ENCODE data around the gene HYAL3.
A peak's percentile ranks its signal among the peaks of the same experiment; 100 is the strongest.

DNA sequence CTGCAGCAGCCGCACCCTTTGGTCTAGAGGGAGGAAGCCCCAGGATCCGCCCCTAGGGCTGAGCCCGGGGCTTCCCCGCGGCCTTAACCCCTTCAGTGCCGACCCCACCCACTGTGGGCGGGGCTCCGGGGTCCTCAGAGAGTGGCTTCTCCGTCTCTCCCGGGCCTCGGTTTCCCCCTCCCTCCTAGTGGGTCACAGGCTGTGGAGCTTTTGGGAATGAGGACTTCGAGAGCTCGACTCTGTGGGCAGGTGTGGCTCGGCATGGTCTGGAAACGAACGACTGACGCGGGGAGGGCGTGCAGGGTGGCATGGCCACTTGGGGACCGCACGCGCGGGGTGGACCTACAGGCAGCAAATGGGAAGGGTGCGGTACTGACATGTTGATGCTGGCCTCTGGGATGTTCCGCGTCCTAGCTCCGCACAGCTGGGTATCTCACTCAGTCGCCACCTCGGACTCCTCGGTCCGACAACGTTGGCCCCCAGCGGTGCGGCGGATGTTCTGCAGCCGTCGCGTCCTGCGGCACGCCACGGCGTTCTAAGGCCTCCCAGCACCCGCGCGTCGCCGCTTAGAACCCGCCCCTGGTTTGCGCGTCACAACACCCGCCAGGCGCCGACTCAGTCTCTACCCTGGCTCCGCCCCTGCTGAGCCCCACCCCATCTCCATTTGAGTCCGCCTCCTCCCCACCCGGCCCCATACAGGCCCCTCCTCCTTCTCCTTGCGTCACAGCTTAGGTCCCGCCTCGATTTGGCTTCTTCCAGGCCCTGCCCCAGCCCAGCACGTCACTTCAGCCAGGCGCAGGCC lies at the start of gene HYAL3, which contains the start of gene NAA80:
- peak; percentile 96 to 97 (median 97) for TF ChIP-seq POLR2AphosphoS5 (IDR thresholded peaks at IDR 0.05)
- TF ChIP-seq, protein P1, sequence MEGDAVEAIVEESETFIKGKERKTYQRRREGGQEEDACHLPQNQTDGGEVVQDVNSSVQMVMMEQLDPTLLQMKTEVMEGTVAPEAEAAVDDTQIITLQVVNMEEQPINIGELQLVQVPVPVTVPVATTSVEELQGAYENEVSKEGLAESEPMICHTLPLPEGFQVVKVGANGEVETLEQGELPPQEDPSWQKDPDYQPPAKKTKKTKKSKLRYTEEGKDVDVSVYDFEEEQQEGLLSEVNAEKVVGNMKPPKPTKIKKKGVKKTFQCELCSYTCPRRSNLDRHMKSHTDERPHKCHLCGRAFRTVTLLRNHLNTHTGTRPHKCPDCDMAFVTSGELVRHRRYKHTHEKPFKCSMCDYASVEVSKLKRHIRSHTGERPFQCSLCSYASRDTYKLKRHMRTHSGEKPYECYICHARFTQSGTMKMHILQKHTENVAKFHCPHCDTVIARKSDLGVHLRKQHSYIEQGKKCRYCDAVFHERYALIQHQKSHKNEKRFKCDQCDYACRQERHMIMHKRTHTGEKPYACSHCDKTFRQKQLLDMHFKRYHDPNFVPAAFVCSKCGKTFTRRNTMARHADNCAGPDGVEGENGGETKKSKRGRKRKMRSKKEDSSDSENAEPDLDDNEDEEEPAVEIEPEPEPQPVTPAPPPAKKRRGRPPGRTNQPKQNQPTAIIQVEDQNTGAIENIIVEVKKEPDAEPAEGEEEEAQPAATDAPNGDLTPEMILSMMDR (IDR thresholded peaks at IDR 0.05), result peak; percentile 28 to 58 (median 44)
- TF ChIP-seq POLR2A (IDR thresholded peaks at IDR 0.05), result peak; percentile 83 to 96
- no peak for TF ChIP-seq EP300 (IDR thresholded peaks at IDR 0.05)

All from sigmoid colon (tissue), 4 donors.